NB4 (cell line): ENCODE measurements around the gene GSK3A.

Experiments
- CTCF ChIP-seq: IDR thresholded peaks from one replicate; pipeline ENCODE4 v1.5.1; 2012; ENCODE audit warnings: low read depth, low read length
- MYC ChIP-seq: IDR thresholded peaks from 2 replicates; pipeline ENCODE4 v1.6.1; 2011; ENCODE audit warnings: low read depth, low read length
- POLR2A ChIP-seq: IDR thresholded peaks from 2 replicates; pipeline ENCODE4 v1.6.1; 2011; ENCODE audit warnings: mild to moderate bottlenecking; ENCODE audit not compliant: insufficient read length; ENCODE audit errors: extremely low read depth
- TF ChIP-seq, protein P1 (sequence below): IDR thresholded peaks from 2 replicates; pipeline ENCODE4 v1.6.1; 2011; ENCODE audit warnings: low read depth, low read length

GRCh38 chr19:42247640-42248199 is 5.3 kb upstream of the GSK3A start:
- TF ChIP-seq CTCF (no peak), POLR2A (no peak), MYC (no peak)
- TF ChIP-seq, protein P1, sequence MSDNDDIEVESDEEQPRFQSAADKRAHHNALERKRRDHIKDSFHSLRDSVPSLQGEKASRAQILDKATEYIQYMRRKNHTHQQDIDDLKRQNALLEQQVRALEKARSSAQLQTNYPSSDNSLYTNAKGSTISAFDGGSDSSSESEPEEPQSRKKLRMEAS: no peak
